HAP-1 (cell line): ENCODE results near the gene KRT78.

Experiments used
- DNase-seq, 2 experiments: peaks; one replicate each; pipeline ENCODE4 v3.0.0-alpha.2; 2016 to 2020; ENCODE audit warnings: low spot score in 2 of 2
- H3K27me3 ChIP-seq: fragments of 250-450 bp; sonication (Bioruptor Pico); 2 replicates; pipeline ENCODE4 v1.5.1; 2020; ENCODE audit warnings: low read depth, mild to moderate bottlenecking, moderate library complexity
- H3K36me3 ChIP-seq: fragments of 250-450 bp; sonication (Bioruptor Pico); replicated peaks from 2 replicates; pipeline ENCODE4 v1.5.1; 2020; ENCODE audit warnings: mild to moderate bottlenecking
- H3K4me1 ChIP-seq: fragments of 250-450 bp; sonication (Bioruptor Pico); 2 replicates; pipeline ENCODE4 v1.5.1; 2020; ENCODE audit warnings: mild to moderate bottlenecking
- H3K4me3 ChIP-seq: fragments of 250-450 bp; sonication (Bioruptor Pico); 2 replicates; pipeline ENCODE4 v1.5.1; 2020; ENCODE audit warnings: mild to moderate bottlenecking, moderate library complexity
- H3K9me3 ChIP-seq: fragments of 250-450 bp; sonication (Bioruptor Pico); 2 replicates; pipeline ENCODE4 v1.5.1; 2020; ENCODE audit warnings: mild to moderate bottlenecking, moderate library complexity
- in situ Hi-C: fragments of 300-500 bp; cut with MboI; formaldehyde crosslinking; loops from 3 replicates; pipeline ENCODE4 v1.14.3; 2020; ENCODE audit warnings: low sequenced_read_pairs, inconsistent platforms, mixed read lengths

The KRT78 gene

GRCh38 chr12:52792185-52793029, 56.4 kb downstream of the KRT78 start:
- no peaks in the 10 kb centered on the region for H3K36me3 ChIP-seq
- no peak for DNase-seq
- no peaks in the 10 kb centered on the region for H3K4me1 ChIP-seq
- no peaks in the 10 kb centered on the region for H3K27me3 ChIP-seq
- H3K4me3 ChIP-seq: no peak overlapping the region
- H3K9me3 ChIP-seq: no peaks in the 10 kb centered on the region
- in situ Hi-C loops: no loop called here

GRCh38 chr12:52791271-52792184, 57.3 kb downstream of the KRT78 start:
- in situ Hi-C loops: no loop called here
- no peaks in the 10 kb centered on the region for H3K4me1 ChIP-seq
- H3K9me3 ChIP-seq: no peaks in the 10 kb centered on the region
- DNase-seq: no peak
- H3K36me3 ChIP-seq: no peaks in the 10 kb centered on the region
- H3K4me3 ChIP-seq: no peak overlapping the region
- H3K27me3 ChIP-seq: no peaks in the 10 kb centered on the region

GRCh38 chr12:52790427-52791270, 58.1 kb downstream of the KRT78 start:
- in situ Hi-C loops: no loop called here
- no peaks in the 10 kb centered on the region for H3K27me3 ChIP-seq

GRCh38 chr12:52789637-52790426, 59.0 kb downstream of the KRT78 start:
- no peak overlapping the region for H3K4me3 ChIP-seq

More at GRCh38 chr12:52790427-52791270, 58.1 kb downstream of the KRT78 start:
- H3K36me3 ChIP-seq: no peaks in the 10 kb centered on the region
- no peak for DNase-seq
- H3K9me3 ChIP-seq: no peaks in the 10 kb centered on the region
- H3K4me3 ChIP-seq: no peak overlapping the region
- no peaks in the 10 kb centered on the region for H3K4me1 ChIP-seq

GRCh38 chr12:52788876-52789636, 59.7 kb downstream of the KRT78 start:
- Histone ChIP-seq H3K27me3 (no peaks in the 10 kb centered on the region), H3K36me3 (no peaks in the 10 kb centered on the region), H3K4me3 (no peak overlapping the region), H3K4me1 (no peaks in the 10 kb centered on the region), H3K9me3 (no peaks in the 10 kb centered on the region)
- in situ Hi-C loops: no loop called here
- no peak for DNase-seq

More at GRCh38 chr12:52789637-52790426, 59.0 kb downstream of the KRT78 start:
- H3K4me1 ChIP-seq: no peaks in the 10 kb centered on the region
- in situ Hi-C loops: no loop called here
- H3K27me3 ChIP-seq: no peaks in the 10 kb centered on the region
- no peaks in the 10 kb centered on the region for H3K9me3 ChIP-seq
- no peaks in the 10 kb centered on the region for H3K36me3 ChIP-seq
- peak in 1 of 2 experiments; percentile 13 for DNase-seq

- DNase-seq: no peak
- Histone ChIP-seq H3K4me1 (no peaks in the 10 kb centered on the region), H3K9me3 (no peaks in the 10 kb centered on the region), H3K27me3 (no peaks in the 10 kb centered on the region), H3K4me3 (no peak overlapping the region), H3K36me3 (no peaks in the 10 kb centered on the region)
- in situ Hi-C loops: no loop called here
Observed at GRCh38 chr12:52788192-52788875, 60.5 kb downstream of the KRT78 start.
